ENCODE data around the gene CES2. TPM values are rescaled to one million over a fixed set of nuclear protein-coding genes. Genes with fewer than 3 reads are reported as not detected.

The CES2 gene
- total and polyA plus RNA-seq, 9 of the 15 experiments (the other 6 are each of a cell fraction or from before 2014, with no cell fraction given), result 2.2 to 37.9 (median 24.4) TPM

- Histone ChIP-seq H3K9me3 (replicated peaks; ENCODE audit: control insufficient read depth, insufficient read depth, low read depth, low read length) (peaks cover 2% of the 10 kb centered on the region), H3K4me3 (no peak overlapping the region), H3K36me3 (ENCODE audit: control insufficient read depth, insufficient read depth, low read length) (peaks cover 3% of the 10 kb centered on the region; the same call in 1 of the 3 replicates), H4K20me1 (replicated peaks; ENCODE audit: control insufficient read depth, insufficient read depth, low read length) (no peaks in the 10 kb centered on the region), H3K9ac (ENCODE audit: insufficient read depth in 1 of 2, low read depth in 2 of 2, low read length in 2 of 2) (no peak overlapping the region), H3K9me1 (ENCODE audit: control insufficient read depth, insufficient read depth, low read length) (no peaks in the 10 kb centered on the region), H3K4me1 (replicated peaks in 1 of 2; ENCODE audit: control insufficient read depth in 2 of 2, insufficient read depth in 2 of 2, low read length in 2 of 2) (peaks cover 5 to 11% of the 10 kb centered on the region in 2 experiments; a peak in 1 of 5 replicates), H3K4me2 (ENCODE audit: insufficient read depth, low read length) (no peak overlapping the region), H3K27ac (ENCODE audit: extremely low read depth, low read depth, low read length) (no peak overlapping the region), H3K79me2 (ENCODE audit: control insufficient read depth, insufficient read depth, low read length) (no peaks in the 10 kb centered on the region), H3K27me3 (ENCODE audit: control insufficient read depth in 2 of 2, insufficient read depth in 2 of 2, low read length in 2 of 2) (no peaks in the 10 kb centered on the region), H2AFZ (ENCODE audit: low read depth, low read length) (no peak overlapping the region)
- in situ Hi-C loops (cut with MboI), result no loop called here
- intact Hi-C loops (cut with micrococcal nuclease), result loop anchor here (5.0 kb wide), 2 partner anchors 52 to 153 kb away; no protein-coding TSS in a partner anchor
- 0 out of 2 replicates have a peak, but pooled peaks have one; percentile 5 for TF ChIP-seq ZBTB33 (CRISPR knock-in tag; IDR thresholded peaks at IDR 0.05)
- no peak for TF ChIP-seq PPARD (CRISPR knock-in tag; IDR thresholded peaks at IDR 0.05)
- CTCF ChIA-PET (ENCODE audit: low intra/inter-chr PET ratio), result interaction anchor here (0.6 kb wide), 1 partner anchor 224 kb away, joined by 3 read pairs; no protein-coding TSS in a partner anchor
- no TSS peak for BruUV-seq (replicated peaks)
- ATAC-seq (no peak), DNase-seq (ENCODE audit: extremely low read depth in 1 of 4, low spot score in 3 of 4) (no peak), FAIRE-seq (no peak)
- WGBS (ENCODE audit: insufficient coverage, low coverage, missing lambda C conversion rate), result 46% methylated on average over 13 of the region's 21 CpGs
- POLR2A ChIA-PET, result no interaction called here
Measured at GRCh38 chr16:66948837-66949225, 13.5 kb downstream of the CES2 start.

- DNase-seq (ENCODE audit: extremely low read depth in 1 of 4, low spot score in 3 of 4) (no peak), ATAC-seq (no peak), FAIRE-seq (no peak)
- Histone ChIP-seq H3K79me2 (ENCODE audit: control insufficient read depth, insufficient read depth, low read length) (no peaks in the 10 kb centered on the region), H3K36me3 (ENCODE audit: control insufficient read depth, insufficient read depth, low read length) (no peaks in the 10 kb centered on the region), H3K9ac (ENCODE audit: insufficient read depth in 1 of 2, low read depth in 2 of 2, low read length in 2 of 2) (no peak overlapping the region), H2AFZ (ENCODE audit: low read depth, low read length) (no peak overlapping the region), H3K9me1 (ENCODE audit: control insufficient read depth, insufficient read depth, low read length) (no peaks in the 10 kb centered on the region), H3K27me3 (ENCODE audit: control insufficient read depth in 2 of 2, insufficient read depth in 2 of 2, low read length in 2 of 2) (no peaks in the 10 kb centered on the region), H3K9me3 (replicated peaks; ENCODE audit: control insufficient read depth, insufficient read depth, low read depth, low read length) (peaks cover 2% of the 10 kb centered on the region), H3K4me1 (replicated peaks in 1 of 2; ENCODE audit: control insufficient read depth in 2 of 2, insufficient read depth in 2 of 2, low read length in 2 of 2) (peaks cover 7 to 11% of the 10 kb centered on the region in 2 experiments; a peak in 1 of 5 replicates), H3K4me2 (ENCODE audit: insufficient read depth, low read length) (no peak overlapping the region), H3K4me3 (no peak overlapping the region), H4K20me1 (replicated peaks; ENCODE audit: control insufficient read depth, insufficient read depth, low read length) (no peaks in the 10 kb centered on the region), H3K27ac (ENCODE audit: extremely low read depth, low read depth, low read length) (no peak overlapping the region)
- POLR2A ChIA-PET, result no interaction called here
- in situ Hi-C loops (cut with MboI) (no loop called here), intact Hi-C loops (cut with micrococcal nuclease) (loop anchor here (5.0 kb wide), 2 partner anchors 52 to 153 kb away; no protein-coding TSS in a partner anchor)
- no TSS peak for BruUV-seq (replicated peaks)
- CTCF ChIA-PET (ENCODE audit: low intra/inter-chr PET ratio), result no interaction called here
- WGBS (ENCODE audit: insufficient coverage, low coverage, missing lambda C conversion rate), result 45% methylated on average over 6 of the region's 6 CpGs
- TF ChIP-seq, protein P1, sequence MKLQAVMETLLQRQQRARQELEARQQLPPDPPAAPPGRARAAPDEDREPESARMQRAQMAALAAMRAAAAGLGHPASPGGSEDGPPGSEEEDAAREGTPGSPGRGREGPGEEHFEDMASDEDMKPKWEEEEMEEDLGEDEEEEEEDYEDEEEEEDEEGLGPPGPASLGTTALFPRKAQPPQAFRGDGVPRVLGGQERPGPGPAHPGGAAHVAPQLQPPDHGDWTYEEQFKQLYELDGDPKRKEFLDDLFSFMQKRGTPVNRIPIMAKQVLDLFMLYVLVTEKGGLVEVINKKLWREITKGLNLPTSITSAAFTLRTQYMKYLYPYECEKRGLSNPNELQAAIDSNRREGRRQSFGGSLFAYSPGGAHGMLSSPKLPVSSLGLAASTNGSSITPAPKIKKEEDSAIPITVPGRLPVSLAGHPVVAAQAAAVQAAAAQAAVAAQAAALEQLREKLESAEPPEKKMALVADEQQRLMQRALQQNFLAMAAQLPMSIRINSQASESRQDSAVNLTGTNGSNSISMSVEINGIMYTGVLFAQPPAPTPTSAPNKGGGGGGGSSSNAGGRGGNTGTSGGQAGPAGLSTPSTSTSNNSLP (IDR thresholded peaks at IDR 0.05; ENCODE audit: borderline replicate concordance, low read depth, low read length), result no peak
- no peak for TF ChIP-seq ZNF143 (CRISPR knock-in tag; IDR thresholded peaks at IDR 0.05)
- TF ChIP-seq PCBP2 (IDR thresholded peaks at IDR 0.05; ENCODE audit: low read depth, low read length, poor library complexity, severe bottlenecking), result no peak
- TF ChIP-seq GTF2F1 (IDR thresholded peaks at IDR 0.05; ENCODE audit: low read depth, low read length), result no peak
- TF ChIP-seq SIN3A (IDR thresholded peaks at IDR 0.05; ENCODE audit: borderline replicate concordance in 2 of 2, control insufficient read depth in 1 of 2, low read depth in 2 of 2, low read length in 2 of 2), result no peak
Measured at GRCh38 chr16:66949472-66949871, 14.2 kb downstream of the CES2 start.
